ENCODE results near the gene NELL1.

GRCh38 chr11:21484039-21484438, 814.7 kb downstream of the NELL1 start:
- TF ChIP-seq EZH2 (IDR thresholded peaks at IDR 0.05; ENCODE audit: insufficient read depth, poor library complexity, severe bottlenecking): no peak
- TF ChIP-seq EZH2phosphoT487 (IDR thresholded peaks at IDR 0.05; ENCODE audit: insufficient read depth, low read depth): no peak
